HFFc6 (cell line): ENCODE measurements around the gene EIF3F. TPM values are rescaled to one million over a fixed set of nuclear protein-coding genes. Genes with fewer than 3 reads are reported as not detected.

Experiments used
- DNase-seq: peaks from one replicate; pipeline ENCODE4 v3.0.0-alpha.2; 2018
- H3K27ac Mint-ChIP-seq: 2 replicates; pipeline ENCODE4 v1.8.0; 2020; ENCODE audit warnings: mild to moderate bottlenecking, mixed read lengths
- H3K27me3 Mint-ChIP-seq: 2 replicates; pipeline ENCODE4 v1.8.0; 2021; ENCODE audit warnings: mild to moderate bottlenecking, moderate library complexity, mixed read lengths; ENCODE audit not compliant: insufficient read depth
- H3K36me3 Mint-ChIP-seq: 2 replicates; pipeline ENCODE4 v1.8.0; 2021; ENCODE audit warnings: low read depth, mixed read lengths
- H3K4me1 Mint-ChIP-seq: 2 replicates; pipeline ENCODE4 v1.8.0; 2020; ENCODE audit warnings: low read depth, mixed read lengths
- H3K4me3 Mint-ChIP-seq: 2 replicates; pipeline ENCODE4 v1.8.0; 2020; ENCODE audit warnings: mild to moderate bottlenecking, moderate library complexity, mixed read lengths
- H3K9me3 Mint-ChIP-seq: 2 replicates; pipeline ENCODE4 v1.8.0; 2020; ENCODE audit warnings: mild to moderate bottlenecking, mixed read lengths
- long read RNA-seq: library from polyadenylated mRNA; unstranded; transcript quantifications from one replicate; pipeline ENCODE4 v2.0.0, GENCODE V29; 2019
- total RNA-seq, 6 experiments: library from RNA; stranded (reverse); fragmentation: NEBNext Ultra II Directional; extraction: Animal tissue kit (Norgen Biotek cat#: 25700); gene quantifications; 2 replicates in 1 of 6; 3 replicates in 5 of 6; pipeline ENCODE4 v1.2.3, GENCODE V29; 2021
- TF ChIP-seq, protein P1 (sequence below): fragments of 200-600 bp; sonication (generic); IDR thresholded peaks from 2 replicates; pipeline ENCODE4 v1.5.0; 2021; ENCODE audit warnings: antibody characterized with exemption, mild to moderate bottlenecking

EIF3F gene, protein sequence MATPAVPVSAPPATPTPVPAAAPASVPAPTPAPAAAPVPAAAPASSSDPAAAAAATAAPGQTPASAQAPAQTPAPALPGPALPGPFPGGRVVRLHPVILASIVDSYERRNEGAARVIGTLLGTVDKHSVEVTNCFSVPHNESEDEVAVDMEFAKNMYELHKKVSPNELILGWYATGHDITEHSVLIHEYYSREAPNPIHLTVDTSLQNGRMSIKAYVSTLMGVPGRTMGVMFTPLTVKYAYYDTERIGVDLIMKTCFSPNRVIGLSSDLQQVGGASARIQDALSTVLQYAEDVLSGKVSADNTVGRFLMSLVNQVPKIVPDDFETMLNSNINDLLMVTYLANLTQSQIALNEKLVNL
- 100 to 1,000 TPM; 312 to 407 (median 344) TPM for total RNA-seq
- long read RNA-seq, transcript EIF3F-201 (8 exons, 1,254 nt) = major isoform, 585 of 637 reads
- long read RNA-seq, partial matches to known transcripts = 21 of 637 reads
- long read RNA-seq, other reads (novel, unspliced or antisense) = 30 of 637 reads

- Mint-ChIP-seq H3K4me1 (peaks cover 50% of the 10 kb centered on the region), H3K27ac (peak within 1 kb of the TSS; percentile 93), H3K4me3 (peak within 1 kb of the TSS; percentile 97), H3K9me3 (no peaks in the 10 kb centered on the region), H3K36me3 (peaks cover 45% of the 10 kb centered on the region), H3K27me3 (no peaks in the 10 kb centered on the region; the same call in 1 of the 2 replicates)
- peak; percentile 100 for DNase-seq
- TF ChIP-seq, protein P1, sequence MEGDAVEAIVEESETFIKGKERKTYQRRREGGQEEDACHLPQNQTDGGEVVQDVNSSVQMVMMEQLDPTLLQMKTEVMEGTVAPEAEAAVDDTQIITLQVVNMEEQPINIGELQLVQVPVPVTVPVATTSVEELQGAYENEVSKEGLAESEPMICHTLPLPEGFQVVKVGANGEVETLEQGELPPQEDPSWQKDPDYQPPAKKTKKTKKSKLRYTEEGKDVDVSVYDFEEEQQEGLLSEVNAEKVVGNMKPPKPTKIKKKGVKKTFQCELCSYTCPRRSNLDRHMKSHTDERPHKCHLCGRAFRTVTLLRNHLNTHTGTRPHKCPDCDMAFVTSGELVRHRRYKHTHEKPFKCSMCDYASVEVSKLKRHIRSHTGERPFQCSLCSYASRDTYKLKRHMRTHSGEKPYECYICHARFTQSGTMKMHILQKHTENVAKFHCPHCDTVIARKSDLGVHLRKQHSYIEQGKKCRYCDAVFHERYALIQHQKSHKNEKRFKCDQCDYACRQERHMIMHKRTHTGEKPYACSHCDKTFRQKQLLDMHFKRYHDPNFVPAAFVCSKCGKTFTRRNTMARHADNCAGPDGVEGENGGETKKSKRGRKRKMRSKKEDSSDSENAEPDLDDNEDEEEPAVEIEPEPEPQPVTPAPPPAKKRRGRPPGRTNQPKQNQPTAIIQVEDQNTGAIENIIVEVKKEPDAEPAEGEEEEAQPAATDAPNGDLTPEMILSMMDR = peak; percentile 93
Observed at GRCh38 chr11:7986768-7987559, at the start of gene EIF3F. TSS of gene EIF3F (plus strand) at chr11:7987337. CDS start at chr11:7987353, 16 bp downstream.

DNA sequence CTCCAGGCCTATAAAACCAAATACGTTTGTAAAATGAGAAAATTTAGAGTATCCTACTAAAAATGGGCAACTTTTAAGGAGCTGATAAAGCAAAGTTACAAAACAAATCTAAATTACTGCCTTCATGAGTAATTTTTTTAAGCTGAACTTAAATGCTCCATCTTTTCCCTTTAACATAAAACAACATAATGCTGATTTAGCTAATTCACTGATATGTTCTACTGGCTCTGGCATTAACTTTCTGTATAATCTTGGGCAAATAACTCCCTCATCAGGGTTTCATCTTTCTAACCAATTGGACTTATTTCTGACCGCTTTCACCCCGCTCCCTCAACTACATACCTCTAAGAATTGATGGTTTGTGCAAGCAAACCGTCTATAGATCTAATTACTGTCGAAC, 46.0 kb upstream of the EIF3F start:
- H3K4me1 Mint-ChIP-seq = no peaks in the 10 kb centered on the region
- peaks cover 21% of the 10 kb centered on the region for H3K9me3 Mint-ChIP-seq
- peaks cover 19% of the 10 kb centered on the region for H3K36me3 Mint-ChIP-seq
- H3K27me3 Mint-ChIP-seq = no peaks in the 10 kb centered on the region; the same call in 1 of the 2 replicates
- no peak for DNase-seq
- no peak overlapping the region for H3K27ac Mint-ChIP-seq
- no peak overlapping the region for H3K4me3 Mint-ChIP-seq
- TF ChIP-seq, protein P1 = no peak

DNA sequence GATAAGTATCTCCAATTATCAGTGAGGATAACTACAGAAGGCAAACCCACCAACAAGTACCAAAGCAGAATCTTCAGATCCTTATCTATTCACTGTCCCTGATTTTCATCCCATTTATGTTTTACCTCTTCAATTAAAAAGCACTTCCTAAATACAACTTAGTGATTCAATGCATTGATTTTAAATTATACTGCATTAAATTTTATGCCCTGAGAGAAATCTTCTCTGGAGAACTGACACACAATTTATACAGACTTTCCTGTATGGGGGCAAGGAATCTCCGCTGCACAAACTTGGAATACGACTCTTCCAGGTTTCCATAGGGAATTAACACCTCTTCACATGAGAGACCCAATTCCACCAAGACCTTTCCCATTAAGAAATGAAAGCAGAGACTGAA, 45.5 kb upstream of the EIF3F start, which contains the start of gene OR10A3:
TSS of gene OR10A3 (minus strand) at position 101 of the 400 bp plus-strand sequence. CDS start 2,188 bp downstream, outside the sequence.
- peaks cover 21% of the 10 kb centered on the region for H3K9me3 Mint-ChIP-seq
- H3K36me3 Mint-ChIP-seq = peaks cover 19% of the 10 kb centered on the region
- DNase-seq = no peak
- H3K27ac Mint-ChIP-seq = no peak within 1 kb of the TSS
- H3K4me1 Mint-ChIP-seq = no peaks in the 10 kb centered on the region
- no peak within 1 kb of the TSS for H3K4me3 Mint-ChIP-seq
- H3K27me3 Mint-ChIP-seq = no peaks in the 10 kb centered on the region; the same call in 1 of the 2 replicates
- TF ChIP-seq, protein P1 = no peak

DNA sequence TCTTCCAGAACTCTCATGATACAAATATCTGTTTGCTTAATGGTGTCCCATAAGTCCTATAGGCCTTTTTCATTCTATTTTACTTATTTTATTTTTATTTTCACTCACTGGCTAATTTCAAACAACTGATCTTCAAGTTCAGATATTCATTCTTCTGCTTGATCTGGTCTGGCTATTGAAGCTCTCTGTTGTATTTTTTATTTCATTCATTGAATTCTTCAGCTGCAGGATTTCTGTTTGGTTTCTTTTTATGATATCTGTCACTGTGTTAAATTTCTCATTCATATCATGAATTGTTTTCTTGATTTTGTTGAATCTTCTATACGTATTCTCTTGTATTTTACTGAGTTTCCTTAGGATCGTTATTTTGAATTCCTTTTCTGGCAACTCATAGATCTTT, 43.0 kb upstream of the EIF3F start:
- no peak for DNase-seq
- TF ChIP-seq, protein P1 = no peak
- Mint-ChIP-seq H3K27me3 (peaks cover 1% of the 10 kb centered on the region), H3K36me3 (peaks cover 19% of the 10 kb centered on the region), H3K27ac (no peak overlapping the region), H3K9me3 (peaks cover 21% of the 10 kb centered on the region), H3K4me3 (no peak overlapping the region), H3K4me1 (no peaks in the 10 kb centered on the region)

DNA sequence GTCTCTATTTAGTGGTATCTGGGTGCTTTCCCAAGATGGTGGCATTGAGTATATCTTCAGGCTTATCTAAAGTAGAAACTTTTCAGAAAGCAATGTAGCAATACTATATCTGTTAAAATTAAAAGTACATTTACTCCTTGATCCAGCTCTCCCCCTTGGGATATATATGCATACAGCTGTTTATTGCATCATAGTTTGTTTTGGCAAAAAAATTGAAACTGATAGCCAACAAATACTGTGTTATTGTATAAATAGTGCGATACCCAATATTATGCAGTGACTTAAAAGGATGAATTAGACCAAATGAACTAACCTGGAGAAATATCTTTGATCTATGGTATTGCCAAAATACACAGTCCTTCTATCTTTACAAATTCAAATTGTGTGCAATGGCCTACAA, 37.2 kb upstream of the EIF3F start:
- no peak for DNase-seq
- peaks cover 1% of the 10 kb centered on the region for H3K27me3 Mint-ChIP-seq
- no peak overlapping the region for H3K4me3 Mint-ChIP-seq
- no peaks in the 10 kb centered on the region for H3K9me3 Mint-ChIP-seq
- TF ChIP-seq, protein P1 = no peak
- no peak overlapping the region for H3K27ac Mint-ChIP-seq
- H3K36me3 Mint-ChIP-seq = no peaks in the 10 kb centered on the region
- no peaks in the 10 kb centered on the region; the same call in 1 of the 2 replicates for H3K4me1 Mint-ChIP-seq
